Endothelial cell of umbilical vein (primary cell): ENCODE measurements around the gene XKR3.

Experiments
- EZH2 ChIP-seq: IDR thresholded peaks from 2 replicates; pipeline ENCODE4 v1.6.1; 2012; ENCODE audit warnings: borderline replicate concordance, low read depth, mild to moderate bottlenecking, moderate library complexity, low read length, inconsistent platforms; ENCODE audit not compliant: severe bottlenecking
- MYC ChIP-seq: IDR thresholded peaks from one replicate; pipeline ENCODE4 v1.6.1; 2011; ENCODE audit warnings: mild to moderate bottlenecking, low read depth, low read length
- POLR2A ChIP-seq: IDR thresholded peaks from 2 replicates; pipeline ENCODE4 v1.6.1; 2012; ENCODE audit warnings: low read depth, mild to moderate bottlenecking, control low read depth, low read length
- TF ChIP-seq, protein P1 (sequence below), 2 donors: IDR thresholded peaks; 1 replicate in 1 of 2; 2 replicates in 1 of 2; pipeline ENCODE4 v1.5.1; 2011; ENCODE audit warnings: low read length in 2 of 2, mild to moderate bottlenecking in 2 of 2, moderate library complexity in 2 of 2, control low read depth in 1 of 2, inconsistent platforms in 1 of 2, low read depth in 1 of 2; ENCODE audit not compliant: insufficient read depth in 1 of 2; ENCODE audit errors: extremely low read depth in 1 of 2

DNA sequence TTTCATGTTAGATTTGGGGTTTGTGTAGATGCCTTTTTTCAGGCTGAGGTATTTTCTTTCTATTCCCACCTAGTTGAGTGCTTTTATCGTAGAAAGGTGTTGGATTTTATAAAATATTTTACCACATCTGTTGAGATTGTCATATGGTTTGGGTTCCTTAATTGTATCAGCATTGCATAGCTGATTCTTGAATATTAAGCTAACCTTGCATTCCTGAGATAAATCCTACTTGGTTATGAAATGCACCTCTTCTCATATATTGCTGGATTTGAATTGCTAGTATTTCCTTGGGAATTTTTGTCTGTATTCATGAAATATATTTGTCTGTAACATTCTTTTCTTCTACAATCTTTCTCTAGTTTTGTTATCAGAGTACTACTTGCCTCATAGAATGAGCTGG, 10.1 kb downstream of the XKR3 start:
- TF ChIP-seq POLR2A (no peak), MYC (no peak), EZH2 (no peak)
- TF ChIP-seq, protein P1, sequence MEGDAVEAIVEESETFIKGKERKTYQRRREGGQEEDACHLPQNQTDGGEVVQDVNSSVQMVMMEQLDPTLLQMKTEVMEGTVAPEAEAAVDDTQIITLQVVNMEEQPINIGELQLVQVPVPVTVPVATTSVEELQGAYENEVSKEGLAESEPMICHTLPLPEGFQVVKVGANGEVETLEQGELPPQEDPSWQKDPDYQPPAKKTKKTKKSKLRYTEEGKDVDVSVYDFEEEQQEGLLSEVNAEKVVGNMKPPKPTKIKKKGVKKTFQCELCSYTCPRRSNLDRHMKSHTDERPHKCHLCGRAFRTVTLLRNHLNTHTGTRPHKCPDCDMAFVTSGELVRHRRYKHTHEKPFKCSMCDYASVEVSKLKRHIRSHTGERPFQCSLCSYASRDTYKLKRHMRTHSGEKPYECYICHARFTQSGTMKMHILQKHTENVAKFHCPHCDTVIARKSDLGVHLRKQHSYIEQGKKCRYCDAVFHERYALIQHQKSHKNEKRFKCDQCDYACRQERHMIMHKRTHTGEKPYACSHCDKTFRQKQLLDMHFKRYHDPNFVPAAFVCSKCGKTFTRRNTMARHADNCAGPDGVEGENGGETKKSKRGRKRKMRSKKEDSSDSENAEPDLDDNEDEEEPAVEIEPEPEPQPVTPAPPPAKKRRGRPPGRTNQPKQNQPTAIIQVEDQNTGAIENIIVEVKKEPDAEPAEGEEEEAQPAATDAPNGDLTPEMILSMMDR (IDR thresholded peaks at IDR 0.05; ENCODE audit: extremely low read depth in 1 of 2, insufficient read depth in 1 of 2, low read depth in 1 of 2, low read length in 2 of 2), result no peak
